GM20000 (cell line): ENCODE results near the gene FREY1.

Source experiments
- DNase-seq: peaks from one replicate; pipeline ENCODE4 v3.0.0; 2012; ENCODE audit warnings: low spot score
- CTCF ChIP-seq: IDR thresholded peaks from 2 replicates; pipeline ENCODE4 v1.5.1; 2012; ENCODE audit warnings: mild to moderate bottlenecking, control low read depth; ENCODE audit errors: extremely low read depth, missing control alignments

The FREY1 gene

GRCh38 chr11:45896422-45896984 lies 10.6 kb downstream of the FREY1 start:
- no peak for TF ChIP-seq CTCF
- DNase-seq: no peak

GRCh38 chr11:45895553-45896259 lies 11.4 kb downstream of the FREY1 start:
- no peak for TF ChIP-seq CTCF
- no peak for DNase-seq

GRCh38 chr11:45894555-45895247 lies 12.4 kb downstream of the FREY1 start:
- DNase-seq: no peak
- no peak for TF ChIP-seq CTCF

- DNase-seq: no peak
- no peak for TF ChIP-seq CTCF
Observed at GRCh38 chr11:45892856-45893255, 14.2 kb downstream of the FREY1 start.

- TF ChIP-seq CTCF: no peak
- no peak for DNase-seq
Observed at GRCh38 chr11:45890886-45891550, 16.1 kb downstream of the FREY1 start.

GRCh38 chr11:45889966-45890365 lies 17.1 kb downstream of the FREY1 start:
- no peak for DNase-seq
- TF ChIP-seq CTCF: no peak

GRCh38 chr11:45889555-45889954 lies 17.5 kb downstream of the FREY1 start:
- DNase-seq: no peak
- TF ChIP-seq CTCF: no peak
